K562 (cell line): ENCODE data around the gene TEDDM1. TPM values are rescaled to one million over a fixed set of nuclear protein-coding genes. Genes with fewer than 3 reads are reported as not detected.

ENCODE experiments used
- FOXM1 ChIP-seq, 2 experiments: fragments of 450-650 bp in 1 of 2; sonication (generic) in 1 of 2; formaldehyde crosslinking in 1 of 2; IDR thresholded peaks; 2 replicates each; pipeline versions ENCODE4 v1.6.1 to v1.9.0; 2017 to 2022; ENCODE audit warnings: low read depth in 2 of 2, mild to moderate bottlenecking in 2 of 2, missing genetic modification reagents in 1 of 2, moderate library complexity in 1 of 2
- NRF1 ChIP-seq, 2 experiments: fragments of 450-650 bp; IDR thresholded peaks in 1 of 2; conservative IDR thresholded peaks in 1 of 2; 2 replicates each; pipeline ENCODE4 v1.6.1; 2014; ENCODE audit warnings: mild to moderate bottlenecking in 2 of 2
- SAFB2 ChIP-seq: fragments of 200-400 bp; formaldehyde crosslinking; IDR thresholded peaks from 2 replicates; pipeline ENCODE4 v1.6.1; 2018; ENCODE audit warnings: borderline replicate concordance, low read length, low read depth, moderate library complexity; ENCODE audit not compliant: severe bottlenecking
- SRF ChIP-seq, 2 experiments: fragments of 250-450, 450-650 bp in 1 of 2; sonication (Bioruptor Pico) in 1 of 2; sonication (generic) in 1 of 2; formaldehyde crosslinking; IDR thresholded peaks; 2 replicates each; pipeline versions ENCODE4 v1.5.0 to v1.5.1; 2020 to 2022; ENCODE audit warnings: mild to moderate bottlenecking in 1 of 2, missing genetic modification reagents in 1 of 2
- TEAD1 ChIP-seq, 2 experiments: fragments of 450-650 bp in 1 of 2; sonication (generic) in 1 of 2; formaldehyde crosslinking; IDR thresholded peaks; 2 replicates each; pipeline versions ENCODE4 v1.4.0 to v1.8.0; 2020 to 2022; ENCODE audit warnings: mild to moderate bottlenecking in 2 of 2, missing genetic modification reagents in 1 of 2
- ZNF282 ChIP-seq: sonication (generic); formaldehyde crosslinking; IDR thresholded peaks from 2 replicates; pipeline ENCODE4 v1.8.1; 2023; ENCODE audit warnings: missing genetic modification reagents
- ZNF583 ChIP-seq: fragments of 250-450 bp; sonication (Bioruptor Pico); IDR thresholded peaks from 2 replicates; pipeline ENCODE4 v1.4.0; 2020
- ZNF77 ChIP-seq: fragments of 250-450 bp; sonication (Bioruptor Pico); IDR thresholded peaks from 2 replicates; pipeline ENCODE4 v1.5.0; 2020
- polyA plus RNA-seq, 8 experiments: library from polyadenylated mRNA; depleted of rRNA in 4 of 8; stranded (reverse) in 5 of 8; unstranded in 3 of 8; fragments of >200 nt; fragmentation: Nextera tagmentation in 2 of 8; fragmentation: Illumina TruSeq in 1 of 8; extraction: Ambion mirVana in 2 of 8; extraction: Trizol in 1 of 8; gene quantifications; 2 replicates each; pipeline versions ENCODE4 v1.2.1 to v1.2.3, GENCODE V29; 2011 to 2014; ENCODE audit warnings: inconsistent platforms in 1 of 8, missing spikeins in 1 of 8
- total RNA-seq, 7 experiments: library from RNA; depleted of rRNA in 6 of 7; stranded (reverse); fragments of >200 nt in 6 of 7; fragmentation: Illumina TruSeq in 2 of 7; extraction: Trizol in 2 of 7; gene quantifications; 2 replicates each; pipeline versions ENCODE4 v1.2.1 to v1.2.3, GENCODE V29; 2011 to 2021; ENCODE audit warnings: low replicate concordance in 1 of 7
- TF ChIP-seq, protein P1 (sequence below): IDR thresholded peaks from 2 replicates; pipeline ENCODE4 v1.6.1; 2014; ENCODE audit warnings: antibody characterized with exemption

Gene TEDDM1
- total and polyA plus RNA-seq, 9 of the 15 experiments (the other 6 are each of a cell fraction or from before 2014, with no cell fraction given) = not detected

GRCh38 chr1:182395906-182396305, 4.6 kb downstream of the TEDDM1 start (continued):
- TF ChIP-seq FOXM1 (IDR thresholded peaks at IDR 0.05; ENCODE audit: low read depth) (no peak), FOXM1 (CRISPR knock-in tag; IDR thresholded peaks at IDR 0.05; ENCODE audit: low read depth) (no peak), NRF1 (conservative IDR thresholded peaks at IDR 0.05 in 1 of 2, IDR thresholded peaks at IDR 0.05 in 1 of 2) (no peak), SAFB2 (no peak), ZNF77 (CRISPR knock-in tag) (no peak), ZNF282 (CRISPR knock-in tag) (no peak), ZNF583 (CRISPR knock-in tag) (no peak), TEAD1 (CRISPR knock-in tag; IDR thresholded peaks at IDR 0.05) (no peak), SRF (CRISPR knock-in tag; IDR thresholded peaks at IDR 0.05) (no peak)
- TF ChIP-seq, protein P1, sequence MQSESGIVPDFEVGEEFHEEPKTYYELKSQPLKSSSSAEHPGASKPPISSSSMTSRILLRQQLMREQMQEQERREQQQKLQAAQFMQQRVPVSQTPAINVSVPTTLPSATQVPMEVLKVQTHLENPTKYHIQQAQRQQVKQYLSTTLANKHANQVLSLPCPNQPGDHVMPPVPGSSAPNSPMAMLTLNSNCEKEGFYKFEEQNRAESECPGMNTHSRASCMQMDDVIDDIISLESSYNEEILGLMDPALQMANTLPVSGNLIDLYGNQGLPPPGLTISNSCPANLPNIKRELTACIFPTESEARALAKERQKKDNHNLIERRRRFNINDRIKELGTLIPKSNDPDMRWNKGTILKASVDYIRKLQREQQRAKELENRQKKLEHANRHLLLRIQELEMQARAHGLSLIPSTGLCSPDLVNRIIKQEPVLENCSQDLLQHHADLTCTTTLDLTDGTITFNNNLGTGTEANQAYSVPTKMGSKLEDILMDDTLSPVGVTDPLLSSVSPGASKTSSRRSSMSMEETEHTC = no peak
